ENCODE data around the gene RANBP3.

- TF ChIP-seq CTCF (IDR thresholded peaks at IDR 0.05) = no peak
- no peak for TF ChIP-seq EZH2 (IDR thresholded peaks at IDR 0.05)
These were observed 28.1 kb downstream of the RANBP3 start for GRCh38 chr19:5949792-5950305.

Measured in neural progenitor cell (in vitro differentiated cells).